HG03159 (cell line): Measurements from ENCODE around the gene ICA1L.

Source experiments
- ATAC-seq: cut with Tn5 transposase; IDR thresholded peaks from one replicate; pipeline ENCODE4 v1.9.1; 2021; ENCODE audit warnings: mild to moderate bottlenecking, moderate library complexity; ENCODE audit not compliant: unreplicated experiment

The ICA1L gene

GRCh38 chr2:202749477-202749876 is 122.1 kb downstream of the ICA1L start:
- ATAC-seq = no peak

GRCh38 chr2:202743613-202744012 is 128.0 kb downstream of the ICA1L start:
- no peak for ATAC-seq

DNA sequence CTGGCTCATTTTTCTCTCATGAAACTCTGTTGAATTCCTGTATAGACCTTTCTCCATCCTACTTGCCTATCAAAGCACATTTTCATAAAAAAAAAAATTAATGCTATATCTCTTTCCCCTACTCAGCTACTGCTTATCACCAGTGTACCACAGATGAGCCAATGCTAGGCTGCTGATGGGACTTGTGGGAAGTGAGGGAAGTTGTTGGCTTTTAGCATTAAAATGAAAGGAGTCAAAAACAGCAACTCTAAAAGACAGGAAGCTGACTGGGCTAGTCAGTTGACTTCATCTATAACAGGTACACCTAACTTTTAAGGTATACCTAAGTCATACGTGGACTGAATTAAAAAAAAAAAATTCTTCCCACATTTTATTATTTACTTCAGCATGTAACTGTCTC is 134.7 kb downstream of the ICA1L start:
- ATAC-seq = no peak

DNA sequence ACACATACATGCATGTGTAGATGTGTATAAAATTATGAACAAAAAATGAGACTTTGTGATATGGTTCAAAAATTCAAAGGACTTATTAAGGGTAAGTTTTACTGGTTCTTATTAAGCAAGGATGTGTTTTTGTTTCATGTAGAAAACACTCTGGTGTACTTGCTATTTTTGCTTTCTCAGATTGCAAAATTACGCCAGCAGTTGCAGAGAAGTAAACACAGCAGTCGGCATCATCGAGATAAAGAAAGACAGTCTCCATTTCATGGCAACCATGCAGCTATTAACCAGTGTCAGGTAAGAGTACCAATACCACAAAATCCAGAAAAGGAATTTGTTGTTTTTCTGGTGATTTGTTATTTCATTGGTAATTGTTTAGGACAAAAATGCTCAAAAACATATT is 145.5 kb downstream of the ICA1L start:
- no peak for ATAC-seq

DNA sequence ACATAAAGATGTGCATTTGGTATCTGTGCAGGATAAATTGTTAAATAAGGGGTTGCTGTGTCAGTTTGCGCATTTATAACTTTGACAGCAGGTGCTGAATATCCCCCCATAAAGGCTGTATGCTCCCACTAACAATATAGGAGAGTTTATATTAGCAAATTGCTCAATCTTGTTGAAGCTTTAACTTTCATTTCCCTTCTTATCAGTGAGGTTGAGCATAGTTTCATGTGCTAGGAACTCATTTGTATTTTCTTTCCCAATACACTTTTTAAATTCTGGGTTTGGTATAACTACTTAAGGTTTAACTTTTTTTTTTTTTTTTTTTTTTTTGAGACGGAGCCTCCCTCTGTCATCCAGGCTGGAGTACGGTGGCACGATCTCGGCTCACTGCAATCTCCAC is 147.8 kb downstream of the ICA1L start:
- no peak for ATAC-seq
